Muscle of arm (tissue), 12 donors: Measurements from ENCODE around the gene KRTAP10-3. TPM values are rescaled to one million over a fixed set of nuclear protein-coding genes. Genes with fewer than 3 reads are reported as not detected.
"Not testable (repeated sequence)": the region's sequence is repeated elsewhere in the genome, so short reads cannot be mapped to it uniquely, and the experiment has no call there.

Source experiments
- DNase-seq: peaks from one replicate; pipeline ENCODE4 v3.0.0-alpha.2; 2013
- polyA plus RNA-seq, 12 donors: library from polyadenylated mRNA; unstranded; fragments of 120-200 nt; gene quantifications; one replicate each; pipeline ENCODE4 v1.2.1, GENCODE V29; 2013; ENCODE audit not compliant: insufficient read length in 12 of 12

Gene KRTAP10-3
- polyA plus RNA-seq, 12 donors = not detected

DNA sequence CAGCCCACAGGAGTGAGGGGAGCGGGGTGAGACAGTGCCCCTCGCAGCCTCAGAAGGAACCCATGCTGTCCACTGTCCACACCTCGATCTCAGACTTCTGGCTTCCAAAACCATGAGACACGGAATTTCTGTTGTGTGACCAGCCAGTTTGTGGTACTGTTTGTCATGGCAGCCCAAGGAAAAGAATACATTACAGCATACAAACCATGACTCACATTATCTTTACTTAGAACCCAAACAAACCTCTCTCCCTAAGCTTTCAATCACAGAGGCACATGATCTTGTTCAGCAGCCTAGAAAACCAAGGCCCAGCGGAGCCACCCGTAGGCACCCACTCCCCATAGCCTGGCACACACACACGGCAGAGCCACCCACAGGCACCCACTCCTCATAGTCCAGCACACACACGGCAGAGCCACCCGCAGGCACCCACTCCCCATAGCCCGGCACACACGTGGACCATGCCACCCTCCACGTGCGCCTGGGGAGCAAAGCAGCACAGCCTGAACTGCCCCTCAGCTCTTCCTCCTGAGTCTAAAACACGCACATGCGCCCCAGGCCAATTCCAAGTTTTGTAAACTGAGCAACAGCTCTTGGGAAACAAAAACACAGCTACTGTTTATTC, 14.5 kb upstream of the KRTAP10-3 start:
- DNase-seq = no peak

- no peak for DNase-seq
Observed at GRCh38 chr21:44571844-44572782, 13.5 kb upstream of the KRTAP10-3 start.

GRCh38 chr21:44571296-44571695, 12.7 kb upstream of the KRTAP10-3 start:
- no peak for DNase-seq

DNA sequence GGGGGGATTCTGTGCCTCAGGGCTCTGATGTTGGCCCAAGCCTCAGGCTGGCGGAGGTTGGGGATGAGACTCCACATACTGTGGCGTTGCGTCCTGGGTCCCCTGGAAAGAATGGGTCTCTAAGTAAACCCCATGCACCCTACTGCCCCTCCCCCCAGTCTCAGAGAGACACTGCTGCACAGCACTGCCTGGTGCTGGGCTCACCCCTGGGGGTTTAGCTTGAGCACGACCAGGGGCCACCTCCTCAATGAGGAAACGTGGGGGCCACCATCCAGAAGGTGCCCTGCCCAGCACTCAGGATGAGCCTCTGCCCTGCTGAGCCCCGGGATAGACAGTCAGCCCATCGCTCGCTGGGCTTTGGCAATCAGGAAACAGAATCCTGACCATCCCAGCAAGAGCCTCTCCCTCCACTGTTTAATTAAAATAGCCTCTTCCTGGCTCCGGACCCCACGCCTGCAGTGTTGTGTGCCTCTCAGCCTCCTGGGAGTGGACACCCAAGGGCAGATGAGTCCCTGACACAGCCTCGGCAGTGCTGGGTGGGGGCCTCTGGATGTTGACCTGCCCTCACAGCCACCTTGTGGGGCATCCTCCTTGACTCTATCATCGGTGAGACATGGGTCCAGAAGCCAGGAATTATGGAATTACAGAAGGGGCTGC, 11.4 kb upstream of the KRTAP10-3 start:
- DNase-seq = no peak

- DNase-seq = no peak
Observed at GRCh38 chr21:44568667-44569556, 10.3 kb upstream of the KRTAP10-3 start.

- no peak for DNase-seq
Observed at GRCh38 chr21:44568261-44568660, 9.7 kb upstream of the KRTAP10-3 start.

- no peak for DNase-seq
Observed at GRCh38 chr21:44567481-44568171, 9.0 kb upstream of the KRTAP10-3 start.

GRCh38 chr21:44566403-44566802, 7.8 kb upstream of the KRTAP10-3 start:
- no peak for DNase-seq

DNA sequence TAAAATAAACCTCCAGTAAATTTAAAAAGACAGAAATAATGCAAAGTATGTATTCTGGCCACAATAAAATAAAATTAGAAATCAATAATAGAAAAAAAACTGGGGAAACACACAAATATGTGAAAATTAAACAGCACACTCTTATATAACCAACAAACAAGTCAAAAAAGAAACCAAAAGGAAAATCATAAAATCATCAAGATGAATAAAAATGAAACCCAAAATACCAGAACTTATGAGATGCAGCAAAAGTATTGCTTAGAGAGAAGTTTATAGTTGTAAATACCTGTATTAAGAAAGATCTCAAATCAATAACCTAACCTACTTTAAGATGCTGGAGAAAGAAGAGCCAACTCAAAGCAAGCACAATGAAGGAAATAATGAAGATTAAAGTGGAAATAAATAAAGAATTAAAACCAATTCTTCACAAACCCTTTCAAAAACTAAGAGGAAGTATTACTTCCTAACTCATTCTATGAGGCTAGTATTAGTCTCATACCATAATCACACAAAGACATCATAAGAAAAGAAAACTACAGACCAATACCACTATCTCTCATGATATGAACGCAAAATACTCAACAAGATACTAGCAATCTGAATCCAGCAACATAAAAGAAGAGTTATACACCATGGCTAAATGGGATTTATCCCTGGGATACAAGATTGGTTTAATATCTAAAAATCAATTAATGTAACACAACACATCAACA, 6.4 kb upstream of the KRTAP10-3 start:
- DNase-seq = no peak

GRCh38 chr21:44564099-44564498, 5.5 kb upstream of the KRTAP10-3 start:
- DNase-seq = no peak

- not testable (repeated sequence) for DNase-seq
Observed at GRCh38 chr21:44558329-44558675, 293 bp downstream of the KRTAP10-3 start.

DNA sequence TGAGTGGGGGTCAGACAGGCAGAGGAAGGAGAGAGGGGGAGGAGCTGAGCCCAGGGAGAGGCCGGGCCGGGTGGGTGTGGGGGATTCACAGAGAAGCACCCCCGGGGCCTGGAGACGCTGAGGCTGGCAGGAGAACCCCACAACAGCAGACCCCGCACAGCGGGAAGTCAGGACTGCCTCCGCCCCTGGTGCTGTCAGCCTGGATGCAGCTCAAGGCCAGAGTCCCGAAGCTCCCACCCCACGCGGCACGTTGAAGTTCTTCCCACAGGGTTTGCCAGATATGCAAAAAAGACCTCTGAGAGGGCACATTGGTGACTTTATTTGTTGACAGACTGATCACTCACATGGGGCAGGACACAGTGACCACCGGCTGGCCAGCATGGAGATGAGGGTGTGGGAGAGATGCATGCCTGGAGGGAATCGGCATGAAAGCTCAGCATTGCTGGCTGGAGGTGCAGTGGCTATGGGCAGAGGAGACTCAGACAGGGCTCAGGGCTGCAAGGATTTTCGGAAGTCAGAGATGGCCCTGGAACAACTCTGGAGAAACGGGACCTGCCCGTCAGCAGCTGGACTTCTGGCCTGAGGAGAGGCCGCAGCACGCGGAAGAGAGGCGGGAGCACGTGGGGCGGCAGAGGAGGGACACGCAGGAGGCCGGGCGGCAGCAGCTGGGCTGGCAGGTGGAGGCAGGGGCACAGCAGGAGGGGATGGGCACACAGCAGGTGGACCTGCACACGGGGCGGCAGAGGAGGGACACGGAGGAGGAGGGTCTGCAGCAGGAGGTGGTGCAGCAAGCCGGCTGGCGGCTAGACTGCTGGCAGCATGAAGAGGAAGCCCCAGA, 885 bp downstream of the KRTAP10-3 start:
- no peak for DNase-seq

DNA sequence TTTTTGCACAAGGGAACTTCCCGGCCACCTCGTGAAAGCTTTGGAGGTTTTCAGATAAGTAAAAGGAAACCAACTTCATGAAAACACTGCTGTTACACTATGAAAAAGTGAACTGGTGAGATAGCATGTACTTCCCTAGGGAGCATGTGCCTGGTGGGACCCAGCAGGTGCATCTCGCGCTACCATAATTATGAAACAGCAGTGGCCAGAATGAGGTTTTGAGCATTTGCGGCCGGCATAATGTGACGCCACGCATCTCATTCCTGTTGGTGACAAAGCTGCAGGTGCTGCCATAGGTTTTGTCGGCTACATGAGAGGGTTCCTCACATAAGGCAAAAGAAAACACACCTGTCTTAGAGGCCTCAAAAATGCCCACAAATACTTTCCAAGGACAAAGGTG, 1.7 kb downstream of the KRTAP10-3 start:
- no peak for DNase-seq

DNA sequence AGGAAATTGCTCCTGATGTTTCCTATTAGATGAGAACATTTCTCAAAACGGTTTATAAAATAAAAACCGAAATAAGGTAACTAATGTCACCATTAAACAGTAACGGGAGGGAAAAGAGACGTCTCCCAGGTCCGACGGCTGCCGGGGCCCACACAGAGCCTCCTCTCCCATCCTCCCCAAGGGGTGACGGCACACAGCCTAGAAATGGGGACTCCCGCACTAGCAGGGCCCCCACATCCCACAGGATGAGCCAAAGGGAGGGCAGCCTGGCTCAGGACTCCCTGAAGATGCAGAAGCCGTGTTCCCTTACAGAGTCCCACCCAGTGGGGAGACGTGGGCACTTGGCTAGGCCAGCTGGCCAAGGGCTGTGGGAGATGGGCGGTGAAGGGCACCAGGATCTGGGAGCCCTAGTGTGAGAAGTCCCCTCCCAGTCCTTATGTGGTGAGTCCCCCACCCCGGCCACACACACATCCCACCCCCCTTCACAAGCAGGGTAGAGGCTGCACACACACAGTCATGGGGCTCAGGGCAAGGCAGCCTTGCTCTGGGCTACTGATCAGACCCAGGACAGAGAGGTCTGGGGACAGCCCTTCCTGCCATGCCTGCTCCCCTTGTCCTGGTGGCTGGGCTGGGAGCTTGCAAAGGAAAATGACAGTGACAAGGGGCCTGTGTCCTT, 3.3 kb downstream of the KRTAP10-3 start:
- no peak for DNase-seq

GRCh38 chr21:44552681-44553080, 5.9 kb downstream of the KRTAP10-3 start:
- DNase-seq = no peak

DNA sequence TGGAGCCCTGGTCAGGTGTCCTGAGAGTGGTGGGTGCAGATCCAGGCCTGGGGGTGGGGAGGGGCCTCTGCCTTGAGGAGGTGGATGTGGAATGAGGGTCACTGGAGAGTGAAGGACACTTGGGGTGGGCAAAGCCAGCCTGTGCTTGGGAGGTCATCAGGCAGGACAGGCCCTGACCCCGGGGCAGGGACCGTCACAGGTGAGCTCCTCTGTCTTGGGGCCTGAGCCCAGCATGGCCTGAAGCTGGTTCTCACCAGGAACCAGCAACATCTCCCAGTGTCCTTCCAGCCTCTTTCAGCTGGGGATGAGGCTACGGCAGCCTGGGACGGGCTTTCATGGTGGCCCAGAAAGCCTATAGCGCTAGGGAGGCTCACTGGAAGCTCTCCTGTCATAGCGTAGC, 6.5 kb downstream of the KRTAP10-3 start:
- DNase-seq = no peak

GRCh38 chr21:44551340-44551961, 7.1 kb downstream of the KRTAP10-3 start, which contains the start of gene KRTAP10-2:
TSS of gene KRTAP10-2 (minus strand) at chr21:44551505. CDS start at chr21:44551458, 47 bp downstream.
- DNase-seq = no peak

DNA sequence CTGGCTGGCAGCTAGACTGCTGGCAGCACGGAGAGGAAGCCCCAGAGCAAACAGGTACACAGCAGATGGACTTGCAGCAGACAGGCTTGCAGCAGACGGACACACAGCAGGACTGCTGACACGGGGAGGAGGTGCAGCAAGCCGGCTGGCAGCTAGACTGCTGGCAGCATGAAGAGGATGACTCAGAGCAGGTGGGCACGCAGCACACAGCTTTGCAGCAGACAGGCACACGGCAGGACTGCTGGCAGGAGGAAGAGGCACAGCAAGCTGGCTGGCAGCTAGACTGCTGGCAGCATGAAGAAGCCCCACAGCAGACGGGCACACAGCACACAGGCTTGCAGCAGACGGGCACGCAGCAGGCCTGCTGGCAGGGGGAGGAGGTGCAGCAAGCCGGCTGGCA, 7.8 kb downstream of the KRTAP10-3 start:
- no peak for DNase-seq
